Stimulated activated CD8-positive, alpha-beta memory T cell treated with anti-CD3 and anti-CD28 coated beads, Interleukin-15, amount 100 ng/mL, for 4 hours (primary cell): ENCODE results near the gene LENEP.

Experiments used
- DNase-seq, 2 donors: peaks; one replicate each; pipeline ENCODE4 v3.0.0-alpha.2; 2020; ENCODE audit warnings: low read depth in 2 of 2

Gene LENEP

GRCh38 chr1:155026588-155026987, 33.2 kb downstream of the LENEP start:
- DNase-seq: no peak

GRCh38 chr1:155029513-155030242, 36.3 kb downstream of the LENEP start:
- no peak for DNase-seq

- DNase-seq: no peak
These were observed 36.9 kb downstream of the LENEP start for GRCh38 chr1:155030243-155030795.

- no peak for DNase-seq
These were observed 37.5 kb downstream of the LENEP start for GRCh38 chr1:155030899-155031298.

- DNase-seq: no peak
These were observed 39.5 kb downstream of the LENEP start for GRCh38 chr1:155032886-155033285.

- no peak for DNase-seq
These were observed 40.1 kb downstream of the LENEP start, which contains the start of the genes DCST1 and DCST2 for GRCh38 chr1:155033524-155033923. TSS of gene DCST1 (plus strand) at chr1:155033824. CDS start at chr1:155034037, 213 bp downstream. TSS of gene DCST2 (minus strand) at chr1:155033781. CDS start at chr1:155033701, 80 bp downstream.

GRCh38 chr1:155034318-155035208, 41.2 kb downstream of the LENEP start:
- no peak for DNase-seq

GRCh38 chr1:155035936-155036335, 42.5 kb downstream of the LENEP start:
- DNase-seq: no peak

GRCh38 chr1:155037043-155037442, 43.7 kb downstream of the LENEP start:
- DNase-seq: no peak

GRCh38 chr1:155037851-155038441, 44.6 kb downstream of the LENEP start:
- no peak for DNase-seq

- no peak for DNase-seq
These were observed 45.4 kb downstream of the LENEP start for GRCh38 chr1:155038602-155039307.

GRCh38 chr1:155039308-155039669, 45.9 kb downstream of the LENEP start:
- no peak for DNase-seq

- no peak for DNase-seq
These were observed 47.1 kb downstream of the LENEP start for GRCh38 chr1:155040358-155041093.

GRCh38 chr1:155042789-155043188, 49.4 kb downstream of the LENEP start:
- DNase-seq: no peak

GRCh38 chr1:155043301-155043702, 49.9 kb downstream of the LENEP start:
- no peak for DNase-seq

GRCh38 chr1:155043793-155044192, 50.4 kb downstream of the LENEP start:
- no peak for DNase-seq
